K562 (cell line): ENCODE data around the gene PELI1. TPM values are rescaled to one million over a fixed set of nuclear protein-coding genes. Genes with fewer than 3 reads are reported as not detected.

Experiments used
- ATF7 ChIP-seq: fragments of 450-650 bp; IDR thresholded peaks from 2 replicates; pipeline ENCODE4 v1.7.1; 2014; ENCODE audit warnings: mild to moderate bottlenecking, moderate library complexity
- CAMTA2 ChIP-seq: fragments of 250-450 bp; sonication (Bioruptor Pico); conservative IDR thresholded peaks from 2 replicates; pipeline ENCODE4 v1.5.1; 2022
- ERF ChIP-seq: fragments of 450-650 bp; formaldehyde crosslinking; IDR thresholded peaks from 2 replicates; pipeline ENCODE4 v1.4.0; 2020; ENCODE audit warnings: mild to moderate bottlenecking, mixed read lengths
- ESRRA ChIP-seq: fragments of 450-650 bp; IDR thresholded peaks from 2 replicates; pipeline ENCODE4 v1.6.1; 2014; ENCODE audit warnings: low read depth, mild to moderate bottlenecking, moderate library complexity, borderline replicate concordance
- HDAC1 ChIP-seq, 2 experiments: fragments of 450-650 bp; IDR thresholded peaks; 2 replicates each; pipeline ENCODE4 v1.6.1; 2016 to 2017; ENCODE audit warnings: inconsistent platforms in 1 of 2, mild to moderate bottlenecking in 1 of 2, moderate library complexity in 1 of 2
- KLF13 ChIP-seq: fragments of 450-650 bp; IDR thresholded peaks from 2 replicates; pipeline ENCODE4 v1.6.1; 2016; ENCODE audit warnings: missing genetic modification characterization, low read depth, mild to moderate bottlenecking, missing compliant biosample characterization, moderate library complexity, borderline replicate concordance
- MAFG ChIP-seq: fragments of 450-650 bp; conservative IDR thresholded peaks from 2 replicates; pipeline ENCODE4 v1.6.1; 2016; ENCODE audit warnings: missing genetic modification characterization, missing compliant biosample characterization
- MAFK ChIP-seq: IDR thresholded peaks from 2 replicates; pipeline ENCODE4 v1.6.1; 2011; ENCODE audit warnings: low read length, improper control_type of control experiment
- NFE2 ChIP-seq: IDR thresholded peaks from 2 replicates; pipeline ENCODE4 v1.6.1; 2014; ENCODE audit warnings: antibody characterized with exemption, low read depth
- NFRKB ChIP-seq: fragments of 450-650 bp; IDR thresholded peaks from 2 replicates; pipeline ENCODE4 v1.6.1; 2016; ENCODE audit warnings: low read depth
- PTBP1 ChIP-seq: fragments of 200-400 bp; formaldehyde crosslinking; IDR thresholded peaks from 2 replicates; pipeline ENCODE4 v1.6.1; 2017; ENCODE audit warnings: low read depth, low read length
- RBM22 ChIP-seq: fragments of 200-400 bp; formaldehyde crosslinking; IDR thresholded peaks from 2 replicates; pipeline ENCODE4 v1.6.1; 2018; ENCODE audit warnings: low read length, low read depth; ENCODE audit not compliant: poor library complexity, severe bottlenecking
- SAFB2 ChIP-seq: fragments of 200-400 bp; formaldehyde crosslinking; IDR thresholded peaks from 2 replicates; pipeline ENCODE4 v1.6.1; 2018; ENCODE audit warnings: borderline replicate concordance, low read length, low read depth, moderate library complexity; ENCODE audit not compliant: severe bottlenecking
- SMARCA5 ChIP-seq: fragments of 450-650 bp; IDR thresholded peaks from 2 replicates; pipeline ENCODE4 v1.6.1; 2016
- SRF ChIP-seq, 2 experiments: fragments of 250-450, 450-650 bp in 1 of 2; sonication (Bioruptor Pico) in 1 of 2; sonication (generic) in 1 of 2; formaldehyde crosslinking; IDR thresholded peaks; 2 replicates each; pipeline versions ENCODE4 v1.5.0 to v1.5.1; 2020 to 2022; ENCODE audit warnings: mild to moderate bottlenecking in 1 of 2, missing genetic modification reagents in 1 of 2
- SRSF9 ChIP-seq: fragments of 200-400 bp; formaldehyde crosslinking; IDR thresholded peaks from 2 replicates; pipeline ENCODE4 v1.6.1; 2017; ENCODE audit warnings: low read depth, low read length, borderline replicate concordance
- ZNF707 ChIP-seq: fragments of 250-450 bp; sonication (Bioruptor Pico); conservative IDR thresholded peaks from 2 replicates; pipeline ENCODE4 v1.8.0; 2022; ENCODE audit warnings: inconsistent platforms, mild to moderate bottlenecking, moderate library complexity
- ZNF76 ChIP-seq: fragments of 250-450 bp; sonication (Bioruptor Pico); IDR thresholded peaks from 2 replicates; pipeline ENCODE4 v1.4.0; 2020; ENCODE audit warnings: mild to moderate bottlenecking, moderate library complexity, borderline replicate concordance
- ZNF77 ChIP-seq: fragments of 250-450 bp; sonication (Bioruptor Pico); IDR thresholded peaks from 2 replicates; pipeline ENCODE4 v1.5.0; 2020
- polyA plus RNA-seq, 8 experiments: library from polyadenylated mRNA; depleted of rRNA in 4 of 8; stranded (reverse) in 5 of 8; unstranded in 3 of 8; fragments of >200 nt; fragmentation: Nextera tagmentation in 2 of 8; fragmentation: Illumina TruSeq in 1 of 8; extraction: Ambion mirVana in 2 of 8; extraction: Trizol in 1 of 8; gene quantifications; 2 replicates each; pipeline versions ENCODE4 v1.2.1 to v1.2.3, GENCODE V29; 2011 to 2014; ENCODE audit warnings: inconsistent platforms in 1 of 8, missing spikeins in 1 of 8
- total RNA-seq, 7 experiments: library from RNA; depleted of rRNA in 6 of 7; stranded (reverse); fragments of >200 nt in 6 of 7; fragmentation: Illumina TruSeq in 2 of 7; extraction: Trizol in 2 of 7; gene quantifications; 2 replicates each; pipeline versions ENCODE4 v1.2.1 to v1.2.3, GENCODE V29; 2011 to 2021; ENCODE audit warnings: low replicate concordance in 1 of 7
- TF ChIP-seq, protein P1 (sequence below): sonication (generic); formaldehyde crosslinking; IDR thresholded peaks from 2 replicates; pipeline ENCODE4 v1.9.0; 2022; ENCODE audit warnings: mild to moderate bottlenecking, missing genetic modification reagents
- TF ChIP-seq, protein P2 (sequence below): IDR thresholded peaks from 3 replicates; pipeline ENCODE4 v1.6.1; 2011; ENCODE audit warnings: borderline replicate concordance, mild to moderate bottlenecking; ENCODE audit not compliant: insufficient read length, insufficient read depth
- TF ChIP-seq, protein P3 (sequence below): fragments of 150-350 bp; conservative IDR thresholded peaks from 2 replicates; pipeline ENCODE4 v1.6.1; 2014; ENCODE audit warnings: low read length

Gene PELI1
- total and polyA plus RNA-seq, 9 of the 15 experiments (the other 6 are each of a cell fraction or from before 2014, with no cell fraction given), result 3.3 to 19.2 (median 12.5) TPM

DNA sequence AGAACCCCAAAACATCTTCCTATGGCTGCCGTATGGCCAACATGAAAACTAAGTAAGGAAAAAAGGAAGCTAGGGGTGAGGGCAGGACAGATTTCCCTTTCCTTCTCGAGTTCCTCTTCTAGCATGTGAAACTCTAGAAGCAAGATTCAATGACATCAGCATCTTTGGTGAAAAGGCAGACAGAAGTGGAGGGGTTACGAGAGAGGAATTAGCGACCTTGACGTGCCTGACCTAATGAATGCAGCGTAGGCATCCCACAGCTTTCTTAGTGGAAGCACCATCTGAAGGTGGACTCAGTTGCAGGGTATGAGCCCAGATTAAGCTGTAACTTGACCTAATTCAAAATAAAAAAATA lies 47.9 kb upstream of the PELI1 start (continued):
- TF ChIP-seq HDAC1 (IDR thresholded peaks at IDR 0.05) (no peak), ERF (no peak), PTBP1 (no peak), ZNF77 (no peak), ATF7 (peak; percentile 40; the same call in 1 of the 2 replicates), MAFK (peak; percentile 42; the same call in 1 of the 2 replicates), MAFG (0 out of 2 replicates have a peak, but pooled peaks have one; percentile 26), SAFB2 (no peak), RBM22 (no peak), NFRKB (no peak), ZNF707 (CRISPR knock-in tag) (no peak), SMARCA5 (no peak), SRF (CRISPR knock-in tag; IDR thresholded peaks at IDR 0.05) (no peak), KLF13 (tag) (no peak), SRSF9 (no peak), ZNF76 (CRISPR knock-in tag) (no peak), ESRRA (0 out of 2 replicates have a peak, but pooled peaks have one; percentile 28), CAMTA2 (CRISPR knock-in tag) (no peak), NFE2 (0 out of 2 replicates have a peak, but pooled peaks have one; percentile 40)
- TF ChIP-seq, protein P1, sequence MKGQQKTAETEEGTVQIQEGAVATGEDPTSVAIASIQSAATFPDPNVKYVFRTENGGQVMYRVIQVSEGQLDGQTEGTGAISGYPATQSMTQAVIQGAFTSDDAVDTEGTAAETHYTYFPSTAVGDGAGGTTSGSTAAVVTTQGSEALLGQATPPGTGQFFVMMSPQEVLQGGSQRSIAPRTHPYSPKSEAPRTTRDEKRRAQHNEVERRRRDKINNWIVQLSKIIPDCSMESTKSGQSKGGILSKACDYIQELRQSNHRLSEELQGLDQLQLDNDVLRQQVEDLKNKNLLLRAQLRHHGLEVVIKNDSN, result no peak
- TF ChIP-seq, protein P2, sequence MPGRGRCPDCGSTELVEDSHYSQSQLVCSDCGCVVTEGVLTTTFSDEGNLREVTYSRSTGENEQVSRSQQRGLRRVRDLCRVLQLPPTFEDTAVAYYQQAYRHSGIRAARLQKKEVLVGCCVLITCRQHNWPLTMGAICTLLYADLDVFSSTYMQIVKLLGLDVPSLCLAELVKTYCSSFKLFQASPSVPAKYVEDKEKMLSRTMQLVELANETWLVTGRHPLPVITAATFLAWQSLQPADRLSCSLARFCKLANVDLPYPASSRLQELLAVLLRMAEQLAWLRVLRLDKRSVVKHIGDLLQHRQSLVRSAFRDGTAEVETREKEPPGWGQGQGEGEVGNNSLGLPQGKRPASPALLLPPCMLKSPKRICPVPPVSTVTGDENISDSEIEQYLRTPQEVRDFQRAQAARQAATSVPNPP, result no peak
- TF ChIP-seq, protein P3, sequence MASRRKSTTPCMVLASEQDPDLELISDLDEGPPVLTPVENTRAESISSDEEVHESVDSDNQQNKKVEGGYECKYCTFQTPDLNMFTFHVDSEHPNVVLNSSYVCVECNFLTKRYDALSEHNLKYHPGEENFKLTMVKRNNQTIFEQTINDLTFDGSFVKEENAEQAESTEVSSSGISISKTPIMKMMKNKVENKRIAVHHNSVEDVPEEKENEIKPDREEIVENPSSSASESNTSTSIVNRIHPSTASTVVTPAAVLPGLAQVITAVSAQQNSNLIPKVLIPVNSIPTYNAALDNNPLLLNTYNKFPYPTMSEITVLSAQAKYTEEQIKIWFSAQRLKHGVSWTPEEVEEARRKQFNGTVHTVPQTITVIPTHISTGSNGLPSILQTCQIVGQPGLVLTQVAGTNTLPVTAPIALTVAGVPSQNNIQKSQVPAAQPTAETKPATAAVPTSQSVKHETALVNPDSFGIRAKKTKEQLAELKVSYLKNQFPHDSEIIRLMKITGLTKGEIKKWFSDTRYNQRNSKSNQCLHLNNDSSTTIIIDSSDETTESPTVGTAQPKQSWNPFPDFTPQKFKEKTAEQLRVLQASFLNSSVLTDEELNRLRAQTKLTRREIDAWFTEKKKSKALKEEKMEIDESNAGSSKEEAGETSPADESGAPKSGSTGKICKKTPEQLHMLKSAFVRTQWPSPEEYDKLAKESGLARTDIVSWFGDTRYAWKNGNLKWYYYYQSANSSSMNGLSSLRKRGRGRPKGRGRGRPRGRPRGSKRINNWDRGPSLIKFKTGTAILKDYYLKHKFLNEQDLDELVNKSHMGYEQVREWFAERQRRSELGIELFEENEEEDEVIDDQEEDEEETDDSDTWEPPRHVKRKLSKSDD, result no peak
